Embryonic facial prominence (tissue), 1 donor: ENCODE results near the gene TAC4.

Experiments
- DNase-seq: peaks from one replicate; pipeline ENCODE4 v3.0.0-alpha.2; 2016; ENCODE audit errors: extremely low spot score

TAC4 gene

GRCh38 chr17:49848019-49848473 lies at the start of gene TAC4:
Gene TAC4 (minus strand): TSS chr17:49848069. CDS start chr17:49848017, 52 bp downstream.
- DNase-seq: no peak

- DNase-seq: no peak
Measured at GRCh38 chr17:49896860-49897259, 49.0 kb upstream of the TAC4 start.

- DNase-seq: no peak
Measured at GRCh38 chr17:49896222-49896621, 48.4 kb upstream of the TAC4 start.

GRCh38 chr17:49895812-49896211 lies 47.9 kb upstream of the TAC4 start:
- no peak for DNase-seq

GRCh38 chr17:49894761-49895160 lies 46.9 kb upstream of the TAC4 start:
- DNase-seq: no peak

GRCh38 chr17:49891694-49892389 lies 44.0 kb upstream of the TAC4 start:
- DNase-seq: no peak

- no peak for DNase-seq
Measured at GRCh38 chr17:49891271-49891670, 43.4 kb upstream of the TAC4 start.

- DNase-seq: no peak
Measured at GRCh38 chr17:49890852-49891251, 43.0 kb upstream of the TAC4 start.

GRCh38 chr17:49890077-49890821 lies 42.4 kb upstream of the TAC4 start:
- DNase-seq: no peak

- DNase-seq: no peak
Measured at GRCh38 chr17:49889500-49889899, 41.6 kb upstream of the TAC4 start.

- no peak for DNase-seq
Measured at GRCh38 chr17:49887744-49888360, 40.0 kb upstream of the TAC4 start.

GRCh38 chr17:49887086-49887743 lies 39.3 kb upstream of the TAC4 start:
- DNase-seq: no peak

- no peak for DNase-seq
Measured at GRCh38 chr17:49886036-49886435, 38.2 kb upstream of the TAC4 start.

- no peak for DNase-seq
Measured at GRCh38 chr17:49882434-49882833, 34.6 kb upstream of the TAC4 start.

- no peak for DNase-seq
Measured at GRCh38 chr17:49881054-49881402, 33.2 kb upstream of the TAC4 start.

GRCh38 chr17:49880291-49881053 lies 32.6 kb upstream of the TAC4 start:
- peak; percentile 44 for DNase-seq

- DNase-seq: no peak
Measured at GRCh38 chr17:49878931-49879904, 31.3 kb upstream of the TAC4 start.

GRCh38 chr17:49875685-49876084 lies 27.8 kb upstream of the TAC4 start:
- DNase-seq: no peak

GRCh38 chr17:49874911-49875310 lies 27.0 kb upstream of the TAC4 start:
- DNase-seq: no peak

- DNase-seq: no peak
Measured at GRCh38 chr17:49873926-49874325, 26.1 kb upstream of the TAC4 start.
